Activated T-cell treated with anti-CD3 and anti-CD28 coated beads, Interleukin-2, amount 50 U/mL, for 4 hours (primary cell): ENCODE data around the gene ANKRD40. TPM values are rescaled to one million over a fixed set of nuclear protein-coding genes. Genes with fewer than 3 reads are reported as not detected.
"Not testable (repeated sequence)": the region's sequence is repeated elsewhere in the genome, so short reads cannot be mapped to it uniquely, and the experiment has no call there.

Source experiments
- ATAC-seq, 2 donors: fragments of 200-7000 bp; cut with Tn5 transposase; one replicate each; pipeline ENCODE4 v1.10.0; 2021
- DNase-seq: peaks from one replicate; pipeline ENCODE4 v3.0.0-alpha.2; 2020
- H3K27me3 Mint-ChIP-seq: one replicate; pipeline ENCODE4 v1.8.0; 2021; ENCODE audit warnings: low read depth, mixed read lengths
- H3K36me3 Mint-ChIP-seq: one replicate; pipeline ENCODE4 v1.8.0; 2022; ENCODE audit warnings: mixed read lengths; ENCODE audit not compliant: insufficient read depth
- H3K4me1 Mint-ChIP-seq: one replicate; pipeline ENCODE4 v1.8.0; 2021; ENCODE audit warnings: low read depth, mixed read lengths
- H3K4me3 Mint-ChIP-seq: one replicate; pipeline ENCODE4 v1.8.0; 2021; ENCODE audit warnings: mild to moderate bottlenecking, moderate library complexity, mixed read lengths
- H3K9me3 Mint-ChIP-seq: one replicate; pipeline ENCODE4 v1.8.0; 2021; ENCODE audit warnings: mixed read lengths
- total RNA-seq, 3 donors: library from RNA; stranded (reverse); gene quantifications; one replicate each; pipeline ENCODE4 v1.2.1, GENCODE V29; 2021

ANKRD40 gene
- total RNA-seq, 3 donors from 2014 or later: 54.4 to 61.1 (median 59.1) TPM

DNA sequence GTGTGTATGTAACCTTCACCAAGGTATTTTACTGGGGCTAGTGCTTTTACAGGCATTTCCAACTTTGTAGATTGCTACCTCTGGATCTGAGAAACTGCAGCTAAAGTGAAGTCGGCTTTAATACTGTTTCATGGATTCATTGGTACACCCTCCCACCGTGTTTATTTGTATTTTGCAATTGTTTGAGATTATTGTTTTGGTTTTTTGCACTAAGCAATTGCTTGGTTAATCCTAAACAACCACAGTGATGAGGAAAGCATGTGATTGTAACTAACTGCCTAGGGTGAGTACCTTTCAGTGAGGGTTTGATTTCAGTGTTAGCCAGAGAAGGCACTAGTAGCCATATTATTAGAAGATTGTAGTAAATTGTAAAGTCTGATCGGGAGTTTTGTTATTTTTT, 15.0 kb upstream of the ANKRD40 start:
- H3K4me3 Mint-ChIP-seq: peak overlapping the region; percentile 98
- peaks cover 47% of the 10 kb centered on the region for H3K4me1 Mint-ChIP-seq
- DNase-seq: no peak
- ATAC-seq: no peak
- no peaks in the 10 kb centered on the region for H3K9me3 Mint-ChIP-seq
- H3K36me3 Mint-ChIP-seq: peaks cover 21% of the 10 kb centered on the region
- H3K27me3 Mint-ChIP-seq: no peaks in the 10 kb centered on the region

- Mint-ChIP-seq H3K9me3 (no peaks in the 10 kb centered on the region), H3K4me1 (peaks cover 39% of the 10 kb centered on the region), H3K27me3 (no peaks in the 10 kb centered on the region), H3K4me3 (peak overlapping the region; percentile 98), H3K36me3 (peaks cover 15% of the 10 kb centered on the region)
- peak; percentile 17 to 25 for ATAC-seq
- no peak for DNase-seq
Observed at GRCh38 chr17:50721194-50722010, 13.7 kb upstream of the ANKRD40 start.

DNA sequence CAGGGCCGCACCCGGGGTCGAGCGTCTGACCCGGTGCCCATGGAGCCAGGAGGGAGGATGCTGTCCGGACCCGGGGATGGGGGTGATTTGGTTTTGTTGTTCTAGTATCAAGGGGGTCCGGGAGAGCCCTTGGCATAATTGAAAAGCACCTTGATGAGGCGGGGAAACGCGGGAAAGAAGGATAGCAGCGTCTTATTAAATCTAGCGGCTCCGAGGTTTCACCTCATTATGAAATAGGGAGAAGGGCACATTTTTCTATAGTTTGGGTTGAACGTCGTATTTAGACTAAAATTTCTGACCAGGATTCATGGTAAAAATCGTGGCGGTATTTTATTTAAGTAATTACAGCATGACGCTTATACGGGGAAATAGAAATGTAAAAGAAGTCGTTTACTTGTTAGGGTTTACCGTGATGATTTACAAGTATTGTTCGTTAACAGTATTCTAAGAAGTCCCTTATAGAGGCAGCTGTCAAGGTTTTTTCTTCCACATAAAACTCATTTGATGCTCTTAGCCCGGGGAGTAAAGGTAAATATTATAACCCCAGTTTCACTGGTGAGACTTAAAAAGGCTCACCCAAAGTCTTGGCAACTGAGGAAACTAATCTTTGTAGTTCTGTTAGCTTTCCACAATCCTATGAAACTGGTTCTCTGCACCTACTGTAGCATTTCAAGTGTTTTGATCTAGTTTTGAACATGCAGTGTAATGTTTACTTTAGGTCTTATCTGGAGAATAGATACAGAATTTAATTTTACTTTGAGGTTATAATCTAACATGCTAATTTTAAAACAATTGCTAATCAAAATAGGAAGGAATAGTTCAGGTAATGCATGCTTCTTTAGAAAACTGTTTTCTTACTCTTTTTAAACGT, 12.4 kb upstream of the ANKRD40 start:
- Mint-ChIP-seq H3K9me3 (no peaks in the 10 kb centered on the region), H3K4me1 (peaks cover 33% of the 10 kb centered on the region), H3K4me3 (peak overlapping the region; percentile 98), H3K36me3 (peaks cover 15% of the 10 kb centered on the region), H3K27me3 (no peaks in the 10 kb centered on the region)
- no peak for DNase-seq
- no peak for ATAC-seq

DNA sequence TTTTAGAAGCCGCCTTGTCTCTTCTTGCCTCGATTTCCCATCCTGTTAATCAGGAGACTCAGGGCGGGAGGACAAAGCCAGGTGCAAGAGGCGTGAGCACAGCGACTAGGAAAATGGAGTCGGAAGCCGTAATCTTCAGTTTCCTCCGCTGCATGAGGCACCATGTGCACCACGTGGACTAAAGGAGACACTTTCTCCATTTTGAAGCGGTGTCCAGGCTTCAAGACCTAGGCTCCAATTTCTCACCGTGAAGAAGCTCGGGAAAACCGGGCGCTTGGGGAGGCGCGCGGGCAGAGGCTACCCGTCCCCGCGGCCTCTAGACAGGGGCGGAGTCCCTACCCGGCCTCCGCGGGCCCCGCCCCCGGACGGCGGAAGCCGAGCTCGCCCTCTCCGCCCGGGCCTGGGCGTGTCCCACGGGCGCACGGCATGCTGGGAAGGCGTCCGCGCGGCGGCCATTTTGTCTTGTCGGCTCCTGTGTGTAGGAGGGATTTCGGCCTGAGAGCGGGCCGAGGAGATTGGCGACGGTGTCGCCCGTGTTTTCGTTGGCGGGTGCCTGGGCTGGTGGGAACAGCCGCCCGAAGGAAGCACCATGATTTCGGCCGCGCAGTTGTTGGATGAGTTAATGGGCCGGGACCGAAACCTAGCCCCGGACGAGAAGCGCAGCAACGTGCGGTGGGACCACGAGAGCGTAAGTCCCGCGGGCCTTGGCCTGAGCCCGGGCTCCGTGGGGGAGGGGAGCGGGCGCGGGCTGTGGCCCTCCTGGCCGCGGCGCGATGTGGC, 11.6 kb upstream of the ANKRD40 start, which contains the start of gene LUC7L3:
TSS of gene LUC7L3 (plus strand) at position 460 of the 780 bp plus-strand sequence. CDS start at position 590, 130 bp downstream.
- H3K4me3 Mint-ChIP-seq: peak within 1 kb of the TSS; percentile 98
- H3K9me3 Mint-ChIP-seq: no peaks in the 10 kb centered on the region
- ATAC-seq (peak; percentile 94 to 95), DNase-seq (peak; percentile 89)
- H3K36me3 Mint-ChIP-seq: peaks cover 15% of the 10 kb centered on the region
- no peaks in the 10 kb centered on the region for H3K27me3 Mint-ChIP-seq
- H3K4me1 Mint-ChIP-seq: peaks cover 26% of the 10 kb centered on the region

DNA sequence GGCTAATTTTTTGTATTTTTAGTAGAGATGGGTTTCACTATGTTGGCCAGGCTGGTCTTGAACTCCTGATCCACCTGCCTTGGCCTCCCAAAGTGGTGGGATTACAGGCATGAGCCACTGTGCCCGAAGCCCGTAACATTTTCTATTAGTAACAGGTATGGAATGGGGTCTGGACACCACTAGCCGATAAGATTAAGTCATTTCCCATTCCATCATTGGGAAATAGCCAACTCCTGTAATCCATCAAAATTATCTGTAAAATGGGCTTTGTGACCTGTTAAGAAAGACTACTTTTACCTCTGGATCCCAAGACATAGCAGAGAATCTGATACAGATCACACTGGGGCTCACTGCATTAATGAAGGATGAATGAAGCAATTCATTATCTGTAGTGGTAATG, 7.8 kb upstream of the ANKRD40 start:
- H3K4me3 Mint-ChIP-seq: no peak overlapping the region
- DNase-seq: no peak
- no peak for ATAC-seq
- no peaks in the 10 kb centered on the region for H3K9me3 Mint-ChIP-seq
- peaks cover 2% of the 10 kb centered on the region for H3K36me3 Mint-ChIP-seq
- peaks cover 2% of the 10 kb centered on the region for H3K4me1 Mint-ChIP-seq
- peaks cover 2% of the 10 kb centered on the region for H3K27me3 Mint-ChIP-seq

GRCh38 chr17:50712641-50713040, 4.9 kb upstream of the ANKRD40 start:
- Mint-ChIP-seq H3K27me3 (peaks cover 2% of the 10 kb centered on the region), H3K36me3 (no peaks in the 10 kb centered on the region), H3K4me1 (peaks cover 21% of the 10 kb centered on the region), H3K9me3 (no peaks in the 10 kb centered on the region), H3K4me3 (no peak overlapping the region)
- no peak for ATAC-seq
- DNase-seq: no peak

GRCh38 chr17:50710650-50711049, 2.9 kb upstream of the ANKRD40 start:
- Mint-ChIP-seq H3K27me3 (peaks cover 2% of the 10 kb centered on the region), H3K4me3 (no peak overlapping the region), H3K36me3 (no peaks in the 10 kb centered on the region), H3K4me1 (peaks cover 32% of the 10 kb centered on the region), H3K9me3 (no peaks in the 10 kb centered on the region)
- ATAC-seq (no peak), DNase-seq (no peak)

GRCh38 chr17:50710025-50710424, 2.3 kb upstream of the ANKRD40 start:
- ATAC-seq: no peak
- Mint-ChIP-seq H3K9me3 (no peaks in the 10 kb centered on the region), H3K27me3 (peaks cover 2% of the 10 kb centered on the region), H3K36me3 (peaks cover 2% of the 10 kb centered on the region), H3K4me1 (peaks cover 37% of the 10 kb centered on the region), H3K4me3 (no peak overlapping the region)
- no peak for DNase-seq

DNA sequence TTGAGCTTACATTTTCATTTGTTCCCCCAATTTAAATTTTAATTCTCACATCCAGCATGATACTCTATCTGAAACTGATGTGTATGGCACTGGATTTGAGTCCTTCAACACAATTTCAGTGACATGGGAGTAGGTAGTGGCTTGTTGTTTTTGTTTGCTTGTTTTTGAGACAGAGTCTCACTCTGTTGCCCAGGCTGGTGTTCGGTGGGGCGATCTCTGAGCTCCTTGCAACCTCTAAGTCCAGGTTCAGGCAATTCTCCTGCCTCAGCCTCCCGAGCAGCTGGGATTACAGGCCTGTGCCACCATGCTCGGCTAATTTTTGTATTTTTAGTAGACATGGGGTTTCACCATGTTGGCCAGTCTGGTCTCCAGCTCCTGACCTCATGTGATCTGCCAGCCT, 1.3 kb upstream of the ANKRD40 start:
- not testable (repeated sequence) for H3K9me3 Mint-ChIP-seq, ATAC-seq, H3K36me3 Mint-ChIP-seq, H3K27me3 Mint-ChIP-seq, DNase-seq
- H3K4me3 Mint-ChIP-seq: peak overlapping the region; percentile 96
- H3K4me1 Mint-ChIP-seq: peaks cover 39% of the 10 kb centered on the region

DNA sequence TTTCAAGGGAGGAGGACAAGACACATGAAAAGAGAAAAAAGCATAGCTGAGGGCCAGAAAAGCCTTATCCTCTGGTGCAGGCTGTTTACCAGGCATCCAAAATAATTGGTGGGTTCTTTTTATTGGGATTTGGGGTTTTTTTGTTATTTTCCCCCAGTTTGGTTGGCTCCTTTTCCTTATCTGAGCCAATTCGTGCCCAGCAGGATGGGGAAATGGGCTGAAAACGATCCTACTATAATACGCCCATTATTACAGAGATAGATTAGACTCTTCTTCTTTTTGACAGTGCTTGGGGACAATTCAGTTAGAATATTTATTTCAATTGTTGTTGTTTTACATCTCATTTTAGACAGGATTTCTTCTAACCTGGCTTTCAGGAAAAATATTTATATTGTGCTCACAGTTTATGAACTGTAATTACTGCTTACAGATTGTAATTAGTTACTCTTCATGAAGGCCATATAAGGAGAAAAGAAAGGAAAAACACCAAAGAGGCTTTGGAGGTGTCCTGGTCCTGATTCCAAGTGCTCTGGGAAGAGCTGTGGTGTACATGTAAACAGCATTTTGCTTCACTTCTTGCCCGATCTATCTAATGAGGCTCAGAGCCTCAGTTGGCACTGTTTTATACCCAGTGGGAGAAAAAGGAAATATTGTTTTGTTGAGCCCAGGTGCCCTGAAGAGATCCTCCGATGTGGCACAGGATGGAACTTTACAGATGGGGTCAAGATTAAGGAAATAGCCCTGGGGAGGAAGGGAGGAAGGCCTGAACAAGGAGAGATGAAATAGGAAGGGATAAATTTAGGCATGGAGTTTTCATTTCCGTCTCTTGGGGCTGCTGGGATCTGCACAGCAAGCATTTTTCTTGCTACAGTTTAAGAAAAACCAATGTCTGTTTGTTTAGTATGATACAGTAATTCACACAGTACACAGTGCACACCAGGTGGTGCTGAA, 611 bp upstream of the ANKRD40 start:
- Mint-ChIP-seq H3K36me3 (peaks cover 10% of the 10 kb centered on the region), H3K4me1 (peaks cover 47% of the 10 kb centered on the region), H3K9me3 (no peaks in the 10 kb centered on the region), H3K4me3 (peak overlapping the region; percentile 96), H3K27me3 (peaks cover 2% of the 10 kb centered on the region)
- ATAC-seq (peak in 1 of 2 donors; percentile 2), DNase-seq (no peak)

DNA sequence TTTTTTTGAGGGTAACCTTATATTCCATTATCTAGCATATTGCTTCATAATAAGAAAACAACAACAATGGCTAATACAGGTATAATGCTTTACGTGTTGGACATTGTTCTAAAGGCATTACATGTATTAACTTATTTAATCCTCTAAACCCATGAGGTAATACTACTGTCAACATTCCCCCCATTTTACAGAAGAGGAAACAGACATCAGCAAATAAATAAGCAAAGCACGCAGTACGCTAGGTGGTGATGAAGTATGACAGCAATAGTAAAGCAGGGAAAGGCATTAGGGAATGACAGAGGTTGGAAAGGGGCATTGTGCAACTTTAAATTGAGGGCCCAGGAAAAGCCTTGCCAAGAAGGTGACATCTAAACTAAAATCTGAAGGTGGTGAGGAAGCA, 4.6 kb downstream of the ANKRD40 start:
- no peak for DNase-seq
- no peak for ATAC-seq
- Mint-ChIP-seq H3K4me3 (no peak overlapping the region), H3K4me1 (peaks cover 42% of the 10 kb centered on the region), H3K9me3 (no peaks in the 10 kb centered on the region), H3K36me3 (peaks cover 25% of the 10 kb centered on the region), H3K27me3 (no peaks in the 10 kb centered on the region)

DNA sequence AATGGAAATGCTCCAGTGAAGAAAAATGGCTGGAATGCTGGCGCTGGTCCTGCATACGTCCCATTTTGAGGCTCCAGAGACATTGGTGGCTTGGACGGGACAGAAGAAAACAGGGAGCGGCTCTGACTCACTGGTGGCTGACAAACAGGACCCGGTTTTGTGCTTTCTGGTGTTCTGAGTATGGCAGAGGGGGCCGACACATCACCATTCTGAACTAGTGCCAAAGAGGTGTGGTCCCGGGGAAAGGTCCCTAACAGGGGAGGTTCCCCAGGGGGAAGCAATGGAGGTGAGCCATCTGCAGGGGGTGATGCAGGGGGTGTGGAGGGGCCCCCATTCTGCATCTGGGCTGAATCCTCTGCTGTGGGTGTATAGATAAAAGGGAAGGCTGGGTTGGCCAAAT, 8.3 kb downstream of the ANKRD40 start:
- Mint-ChIP-seq H3K36me3 (peaks cover 38% of the 10 kb centered on the region), H3K9me3 (no peaks in the 10 kb centered on the region), H3K4me3 (no peak overlapping the region), H3K27me3 (no peaks in the 10 kb centered on the region), H3K4me1 (peaks cover 27% of the 10 kb centered on the region)
- ATAC-seq (no peak), DNase-seq (no peak)

GRCh38 chr17:50697663-50698272, 9.9 kb downstream of the ANKRD40 start:
- Mint-ChIP-seq H3K27me3 (no peaks in the 10 kb centered on the region), H3K9me3 (no peaks in the 10 kb centered on the region), H3K4me1 (peaks cover 15% of the 10 kb centered on the region), H3K4me3 (no peak overlapping the region), H3K36me3 (peaks cover 33% of the 10 kb centered on the region)
- DNase-seq (no peak), ATAC-seq (no peak)
